Brain microvascular endothelial cell (primary cell): ENCODE measurements around the gene TMEM82.
A peak's percentile ranks its signal among the peaks of the same experiment; 100 is the strongest.

Experiments used
- DNase-seq: peaks from one replicate; pipeline ENCODE4 v3.0.0-alpha.2; 2020
- H3K27ac ChIP-seq: fragments of 250-450 bp; sonication (Bioruptor Pico); 2 replicates; pipeline ENCODE4 v1.5.1; 2020; ENCODE audit warnings: mild to moderate bottlenecking, moderate library complexity
- H3K27me3 ChIP-seq: fragments of 250-450 bp; sonication (Bioruptor Pico); replicated peaks from 2 replicates; pipeline ENCODE4 v1.5.1; 2020; ENCODE audit warnings: mild to moderate bottlenecking
- H3K36me3 ChIP-seq: fragments of 250-450 bp; sonication (Bioruptor Pico); replicated peaks from 2 replicates; pipeline ENCODE4 v1.5.1; 2020; ENCODE audit warnings: mild to moderate bottlenecking
- H3K4me3 ChIP-seq: 2 replicates; pipeline ENCODE4 v1.5.1; 2011; ENCODE audit warnings: low read depth, mild to moderate bottlenecking, control low read depth, low read length, moderate library complexity
- in situ Hi-C: cut with HindIII; loops from 2 replicates; pipeline ENCODE4 v1.10.0; 2017; ENCODE audit warnings: low sequenced_read_pairs, low pct_ligation_motif_present
- TF ChIP-seq, protein P1 (sequence below): IDR thresholded peaks from 2 replicates; pipeline ENCODE4 v1.5.1; 2011; ENCODE audit warnings: low read depth, mild to moderate bottlenecking, moderate library complexity, low read length, control low read depth, inconsistent platforms; ENCODE audit errors: missing control alignments

The TMEM82 gene

DNA sequence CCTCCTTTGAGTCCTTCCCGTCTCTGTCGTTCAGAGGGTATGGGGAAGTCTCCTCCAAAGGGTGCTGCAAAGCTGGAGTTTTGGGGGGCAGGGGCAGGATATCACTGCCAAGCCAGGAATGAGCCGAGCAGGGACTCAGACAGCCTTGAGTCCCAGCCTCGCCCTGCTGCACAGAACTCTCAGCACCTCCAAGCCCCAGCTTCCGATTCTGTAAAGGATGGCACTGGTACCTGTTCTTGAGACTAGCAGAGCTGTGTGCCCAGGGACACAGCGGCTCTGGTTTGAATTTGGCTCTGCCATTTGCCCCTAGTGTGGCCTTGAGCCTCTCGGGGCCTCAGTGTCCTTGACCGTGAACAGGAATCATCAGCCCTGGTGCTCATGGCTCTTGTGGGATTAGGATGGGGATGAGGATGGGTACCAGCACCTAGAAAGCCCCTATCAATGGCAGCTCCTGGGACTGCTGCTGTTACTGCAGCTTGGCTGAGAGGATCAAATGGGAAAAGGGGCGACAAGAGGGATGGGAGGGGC, 14.8 kb downstream of the TMEM82 start:
- in situ Hi-C loops, result no loop called here
- Histone ChIP-seq H3K4me3 (no peak overlapping the region), H3K36me3 (no peaks in the 10 kb centered on the region), H3K27me3 (no peaks in the 10 kb centered on the region), H3K27ac (no peak overlapping the region)
- DNase-seq, result no peak
- TF ChIP-seq, protein P1, sequence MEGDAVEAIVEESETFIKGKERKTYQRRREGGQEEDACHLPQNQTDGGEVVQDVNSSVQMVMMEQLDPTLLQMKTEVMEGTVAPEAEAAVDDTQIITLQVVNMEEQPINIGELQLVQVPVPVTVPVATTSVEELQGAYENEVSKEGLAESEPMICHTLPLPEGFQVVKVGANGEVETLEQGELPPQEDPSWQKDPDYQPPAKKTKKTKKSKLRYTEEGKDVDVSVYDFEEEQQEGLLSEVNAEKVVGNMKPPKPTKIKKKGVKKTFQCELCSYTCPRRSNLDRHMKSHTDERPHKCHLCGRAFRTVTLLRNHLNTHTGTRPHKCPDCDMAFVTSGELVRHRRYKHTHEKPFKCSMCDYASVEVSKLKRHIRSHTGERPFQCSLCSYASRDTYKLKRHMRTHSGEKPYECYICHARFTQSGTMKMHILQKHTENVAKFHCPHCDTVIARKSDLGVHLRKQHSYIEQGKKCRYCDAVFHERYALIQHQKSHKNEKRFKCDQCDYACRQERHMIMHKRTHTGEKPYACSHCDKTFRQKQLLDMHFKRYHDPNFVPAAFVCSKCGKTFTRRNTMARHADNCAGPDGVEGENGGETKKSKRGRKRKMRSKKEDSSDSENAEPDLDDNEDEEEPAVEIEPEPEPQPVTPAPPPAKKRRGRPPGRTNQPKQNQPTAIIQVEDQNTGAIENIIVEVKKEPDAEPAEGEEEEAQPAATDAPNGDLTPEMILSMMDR, result no peak

DNA sequence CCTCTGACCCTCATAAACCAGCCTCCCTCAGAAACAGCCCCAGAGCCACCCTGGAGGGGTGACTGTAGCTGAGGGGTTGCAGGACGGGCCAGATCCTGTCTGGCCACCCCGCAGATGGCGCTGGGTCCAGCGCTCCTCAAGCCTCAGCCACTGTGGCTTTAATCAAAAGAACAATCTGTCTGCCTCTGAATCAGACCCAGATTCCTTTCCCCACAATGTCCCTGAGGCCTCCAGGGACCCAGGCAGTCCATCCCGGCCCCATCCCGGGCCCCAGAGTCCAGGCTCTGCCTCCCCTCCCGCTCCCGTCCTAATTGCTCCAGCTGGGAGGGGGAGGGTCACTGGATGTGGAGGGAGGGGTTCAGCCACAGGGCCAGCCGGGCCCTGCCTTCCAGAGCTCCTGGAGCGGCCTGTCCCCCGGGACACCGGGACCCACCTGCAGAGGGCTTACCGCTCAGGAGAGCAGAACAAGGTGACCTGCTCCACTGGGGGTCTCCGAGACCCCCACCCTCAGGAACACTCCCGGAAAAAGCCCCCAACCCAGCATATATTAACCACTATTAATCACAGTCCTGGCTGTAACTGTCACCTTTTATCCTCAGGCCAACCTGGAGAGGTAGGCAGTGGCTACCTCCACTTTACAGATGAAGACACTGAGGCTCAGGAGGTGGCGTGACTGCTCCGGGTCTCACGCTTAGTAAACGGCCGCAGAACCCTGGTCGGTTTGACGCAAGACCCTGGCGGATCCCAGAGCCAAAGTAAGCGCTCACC, 15.5 kb downstream of the TMEM82 start:
- no peak overlapping the region for H3K27ac ChIP-seq
- no peaks in the 10 kb centered on the region for H3K27me3 ChIP-seq
- H3K4me3 ChIP-seq, result peak overlapping the region; percentile 77
- DNase-seq, result no peak
- H3K36me3 ChIP-seq, result no peaks in the 10 kb centered on the region
- in situ Hi-C loops, result no loop called here
- TF ChIP-seq, protein P1, result no peak

DNA sequence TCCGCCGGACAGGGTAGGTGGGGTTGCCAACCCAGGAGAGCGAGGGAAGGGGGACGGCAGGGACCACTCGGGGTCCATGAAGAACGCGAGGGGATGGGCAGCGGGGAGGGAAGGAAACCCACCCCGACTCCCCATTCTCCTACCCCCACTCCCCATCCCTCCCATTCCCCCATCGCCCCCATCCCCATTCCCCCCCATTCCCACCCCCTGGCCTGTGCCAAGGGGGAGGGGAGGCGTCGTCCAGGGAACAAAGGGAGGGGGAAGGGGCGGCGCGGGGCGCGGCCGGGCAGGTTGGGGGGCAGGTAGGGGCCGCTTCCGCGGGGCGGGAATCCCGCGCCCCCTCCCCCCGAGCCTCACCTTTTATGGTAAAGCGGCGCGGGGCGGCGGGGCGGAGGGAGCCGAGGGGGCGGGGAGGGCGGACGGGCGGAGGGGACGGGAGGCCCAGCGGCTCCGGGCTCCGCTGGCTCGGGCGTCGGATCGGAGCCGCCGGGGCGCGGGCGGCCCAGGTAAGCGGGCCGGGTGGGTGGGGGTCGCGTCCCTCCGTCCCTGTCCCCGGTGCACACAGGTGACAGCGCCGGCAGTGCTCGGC, 16.1 kb downstream of the TMEM82 start, which contains the start of gene FBLIM1:
Gene FBLIM1, plus strand, starts transcription at position 453 of the 589 bp plus-strand sequence. CDS start 6,189 bp downstream, outside the sequence.
- H3K36me3 ChIP-seq, result no peaks in the 10 kb centered on the region
- H3K4me3 ChIP-seq, result peak within 1 kb of the TSS; percentile 77
- H3K27me3 ChIP-seq, result no peaks in the 10 kb centered on the region
- in situ Hi-C loops, result no loop called here
- peak within 1 kb of the TSS; percentile 2 for H3K27ac ChIP-seq
- no peak for DNase-seq
- TF ChIP-seq, protein P1, result no peak

DNA sequence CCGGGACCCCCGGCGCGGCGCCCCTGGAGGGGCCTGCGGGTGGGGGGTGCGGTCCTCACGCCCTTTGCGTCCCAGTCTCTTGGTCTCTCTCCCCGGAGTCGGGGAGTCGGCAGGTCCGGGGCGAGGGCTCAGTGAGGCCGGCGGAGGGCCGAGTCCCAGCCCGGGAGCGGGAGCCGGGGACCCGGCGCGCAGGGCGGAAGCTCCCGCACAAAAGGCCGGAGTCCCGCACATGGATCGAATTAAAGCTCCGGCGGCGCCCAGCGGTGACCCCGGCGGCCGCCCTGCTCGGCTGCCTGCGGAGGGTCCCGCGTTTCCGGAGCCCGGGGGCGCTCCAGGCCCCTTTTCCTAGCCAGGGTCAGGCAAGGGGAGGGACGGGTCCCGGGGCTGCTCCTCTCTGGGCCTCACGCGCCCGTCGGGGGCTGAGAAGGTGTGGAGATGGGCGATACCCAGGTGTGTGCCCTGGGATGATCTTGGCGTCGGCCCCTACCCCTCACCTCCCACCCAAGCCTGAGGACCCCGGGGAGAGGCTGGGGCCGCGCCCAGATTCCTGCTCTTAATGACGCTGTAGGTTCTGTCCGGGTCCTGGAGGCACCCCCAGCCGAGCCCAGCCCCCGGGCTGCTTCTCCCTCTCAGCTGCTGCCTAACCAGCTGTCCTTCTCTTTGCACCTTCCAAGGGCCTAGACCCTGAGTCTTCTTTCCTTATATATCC, 16.8 kb downstream of the TMEM82 start:
- in situ Hi-C loops, result no loop called here
- H3K36me3 ChIP-seq, result peaks cover 1% of the 10 kb centered on the region
- TF ChIP-seq, protein P1, result no peak
- peak overlapping the region; percentile 2 for H3K27ac ChIP-seq
- no peaks in the 10 kb centered on the region for H3K27me3 ChIP-seq
- no peak for DNase-seq
- H3K4me3 ChIP-seq, result peak overlapping the region; percentile 77

DNA sequence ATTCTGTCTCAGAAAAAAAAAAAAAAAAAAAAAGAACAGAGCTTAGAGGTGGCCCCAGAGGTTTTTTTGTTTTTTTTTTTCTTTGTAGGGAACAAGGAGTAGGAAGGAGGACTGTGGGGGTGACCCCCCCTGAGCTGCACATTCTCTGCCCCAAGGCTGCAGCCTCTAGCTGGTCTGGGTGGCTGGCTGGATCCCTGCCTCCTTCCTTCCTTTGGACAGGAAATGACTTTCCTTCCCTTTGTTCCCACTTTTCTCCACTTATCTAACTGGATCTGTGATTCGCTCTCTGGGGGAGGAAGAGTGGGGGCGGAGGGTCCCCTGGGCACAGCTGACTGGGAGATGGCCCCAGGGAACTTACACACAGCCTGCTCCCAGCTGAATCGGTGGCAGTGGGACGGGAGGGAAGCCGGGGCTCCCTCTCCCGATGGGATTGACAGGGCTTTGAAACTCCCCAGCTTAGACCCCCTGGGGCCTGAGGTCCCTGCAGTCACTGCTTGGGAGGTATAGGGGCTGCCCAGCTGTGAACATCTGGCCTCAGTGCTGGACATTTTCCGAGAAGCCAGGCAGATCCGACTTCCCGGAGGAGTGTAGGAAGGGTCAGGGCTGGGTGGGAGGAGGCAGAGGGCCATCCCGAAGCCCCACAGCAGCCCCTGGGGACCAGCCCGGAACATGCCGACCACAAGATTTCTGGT, 18.4 kb downstream of the TMEM82 start:
- in situ Hi-C loops, result no loop called here
- peak; percentile 53 for DNase-seq
- H3K27me3 ChIP-seq, result no peaks in the 10 kb centered on the region
- peak overlapping the region; percentile 47 for H3K4me3 ChIP-seq
- peaks cover 13% of the 10 kb centered on the region for H3K36me3 ChIP-seq
- H3K27ac ChIP-seq, result peak overlapping the region; percentile 53
- TF ChIP-seq, protein P1, result no peak
